Naive thymus-derived CD4-positive, alpha-beta T cell (primary cell): ENCODE data around the gene YBX1. TPM values are rescaled to one million over a fixed set of nuclear protein-coding genes. Genes with fewer than 3 reads are reported as not detected.

Experiments
- ATAC-seq: fragments of 150-1000 bp; cut with Tn5 transposase; 2 replicates; pipeline ENCODE4 v1.10.0; 2021; ENCODE audit warnings: mild to moderate bottlenecking, moderate library complexity
- CTCF ChIA-PET: fragments of 350-600 bp; sonication (Branson Sonifier 250); formaldehyde crosslinking; loops from one replicate; lab custom pipeline; 2021; ENCODE audit warnings: antibody characterized with exemption; lab: Charles Lee
- POLR2A ChIA-PET: fragments of 350-600 bp; sonication (Branson Sonifier 250); formaldehyde crosslinking; loops from one replicate; lab custom pipeline; 2021; ENCODE audit warnings: antibody characterized with exemption, inconsistent platforms; lab: Charles Lee
- DNase-seq, 9 donors: peaks; one replicate each; pipeline versions ENCODE4 v3.0.0 to v3.0.0-alpha.2; 2020 to 2022; ENCODE audit warnings: mixed read lengths in 1 of 9
- H3K27ac ChIP-seq: one replicate; pipeline ENCODE4 v1.7.0; 2013; ENCODE audit warnings: mild to moderate bottlenecking, low read depth, low read length, moderate library complexity
- H3K27me3 ChIP-seq, 2 donors: one replicate each; pipeline ENCODE4 v1.7.0; 2013; ENCODE audit warnings: low read length in 2 of 2, mild to moderate bottlenecking in 2 of 2, moderate library complexity in 2 of 2; ENCODE audit not compliant: control insufficient read depth in 2 of 2, insufficient read depth in 2 of 2
- H3K36me3 ChIP-seq, 3 experiments: 1 replicate in 2 of 3; 2 replicates in 1 of 3; pipeline ENCODE4 v1.7.0; 2013; ENCODE audit warnings: low read length in 3 of 3, mild to moderate bottlenecking in 3 of 3, moderate library complexity in 1 of 3; ENCODE audit not compliant: insufficient read depth in 3 of 3, control insufficient read depth in 2 of 3
- H3K4me1 ChIP-seq, 2 donors: one replicate each; pipeline ENCODE4 v1.7.0; 2013; ENCODE audit warnings: low read length in 2 of 2, mild to moderate bottlenecking in 2 of 2, moderate library complexity in 1 of 2; ENCODE audit not compliant: control insufficient read depth in 2 of 2, insufficient read depth in 2 of 2
- H3K4me3 ChIP-seq: 2 replicates; pipeline ENCODE4 v1.7.0; 2013; ENCODE audit warnings: mild to moderate bottlenecking, low read length
- H3K9me3 ChIP-seq, 3 experiments: 1 replicate in 2 of 3; 2 replicates in 1 of 3; pipeline ENCODE4 v1.7.0; 2013; ENCODE audit warnings: low read length in 3 of 3; ENCODE audit not compliant: control insufficient read depth in 2 of 3
- H3K27ac Mint-ChIP-seq, 9 donors: one replicate each; pipeline ENCODE4 v1.8.0; 2020 to 2022; ENCODE audit warnings: mixed read lengths in 9 of 9, mild to moderate bottlenecking in 8 of 9, moderate library complexity in 5 of 9, inconsistent platforms in 2 of 9
- H3K27me3 Mint-ChIP-seq, 5 donors: one replicate each; pipeline ENCODE4 v1.8.0; 2021 to 2022; ENCODE audit warnings: mixed read lengths in 5 of 5, mild to moderate bottlenecking in 1 of 5
- H3K36me3 Mint-ChIP-seq, 5 donors: one replicate each; pipeline ENCODE4 v1.8.0; 2020 to 2022; ENCODE audit warnings: mixed read lengths in 5 of 5, mild to moderate bottlenecking in 3 of 5, inconsistent platforms in 1 of 5
- H3K4me1 Mint-ChIP-seq, 7 donors: one replicate each; pipeline ENCODE4 v1.8.0; 2020 to 2022; ENCODE audit warnings: mixed read lengths in 7 of 7, mild to moderate bottlenecking in 3 of 7, inconsistent platforms in 1 of 7
- H3K4me3 Mint-ChIP-seq, 10 donors: one replicate each; pipeline ENCODE4 v1.8.0; 2020 to 2022; ENCODE audit warnings: mild to moderate bottlenecking in 10 of 10, mixed read lengths in 10 of 10, moderate library complexity in 6 of 10, inconsistent platforms in 2 of 10
- H3K9me3 Mint-ChIP-seq, 11 donors: one replicate each; pipeline ENCODE4 v1.8.0; 2020 to 2022; ENCODE audit warnings: mixed read lengths in 11 of 11, mild to moderate bottlenecking in 4 of 11, inconsistent platforms in 1 of 11, moderate library complexity in 1 of 11
- intact Hi-C, 2 donors: fragments of 100-400 bp; cut with micrococcal nuclease; formaldehyde crosslinking; loops; one replicate each; pipeline ENCODE4 v1.15.1; 2023
- polyA plus RNA-seq, 2 donors: library from polyadenylated mRNA; unstranded; fragments of 300-500 nt; fragmentation: Illumina TruSeq; gene quantifications; one replicate each; pipeline ENCODE4 v1.2.3, GENCODE V29; 2021
- total RNA-seq, 6 experiments: library from RNA in 5 of 6; stranded (reverse) in 5 of 6; gene quantifications; 1 replicate in 5 of 6; 2 replicates in 1 of 6; pipeline ENCODE4 v1.2.3 and lab custom pipeline; 2021 to 2026

The YBX1 gene
- total and polyA plus RNA-seq, 7 experiments from 2014 or later = 66.6 to 471 (median 286) TPM

DNA sequence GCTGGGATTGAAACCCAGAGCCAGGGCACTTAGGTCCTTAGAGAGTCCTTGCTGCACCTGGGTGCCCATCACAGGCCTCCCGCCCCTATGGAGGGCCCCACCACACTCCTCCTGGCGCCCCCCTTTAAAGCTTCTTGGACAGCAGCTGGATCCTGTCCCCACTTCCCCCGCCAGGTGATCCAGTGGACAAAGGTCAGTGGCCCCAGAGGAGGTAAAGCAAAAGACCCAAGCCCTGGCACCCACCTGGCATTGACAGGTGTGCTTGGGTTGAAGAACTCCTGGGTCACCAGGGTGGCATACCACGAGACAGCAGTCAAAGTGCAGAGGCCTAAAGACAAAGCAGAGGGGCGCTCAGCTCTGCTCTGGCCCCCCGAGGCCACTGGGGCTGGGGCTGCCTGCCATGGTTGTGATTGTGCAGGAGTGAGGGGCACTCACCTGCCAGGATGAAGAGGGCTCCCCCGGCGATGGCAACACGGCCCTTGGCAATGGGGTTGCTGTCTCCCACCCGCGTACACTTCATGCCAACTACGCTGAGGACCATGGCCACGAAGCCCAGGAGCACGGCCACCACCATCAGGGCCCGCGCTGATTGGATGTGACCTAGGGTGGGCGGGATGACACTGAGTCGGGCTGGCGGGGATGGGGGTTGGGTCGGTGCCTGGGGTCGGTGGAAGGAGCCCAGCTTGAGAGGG lies 55.9 kb downstream of the YBX1 start:
- H3K4me3 Mint-ChIP-seq = no peak overlapping the region
- intact Hi-C loops = loop anchor here in 1 of 2 donors (2.0 kb wide), 1 partner anchor 159 kb away; no protein-coding TSS in a partner anchor
- H3K27me3 ChIP-seq = no peaks in the 10 kb centered on the region
- no peaks in the 10 kb centered on the region for H3K36me3 Mint-ChIP-seq
- no peak overlapping the region for H3K4me3 ChIP-seq
- no peak overlapping the region for H3K27ac ChIP-seq
- POLR2A ChIA-PET = interaction anchor here (0.6 kb wide), 1 partner anchor 24 kb away, joined by 3 read pairs; no protein-coding TSS in a partner anchor
- DNase-seq (no peak), ATAC-seq (no peak)
- H3K4me1 Mint-ChIP-seq = peaks cover 5 to 11% (median 10%) of the 10 kb centered on the region in 7 donors
- H3K4me1 ChIP-seq = no peaks in the 10 kb centered on the region
- no peaks in the 10 kb centered on the region for H3K9me3 Mint-ChIP-seq
- CTCF ChIA-PET = no interaction called here
- no peaks in the 10 kb centered on the region for H3K36me3 ChIP-seq
- no peaks in the 10 kb centered on the region for H3K27me3 Mint-ChIP-seq
- no peaks in the 10 kb centered on the region for H3K9me3 ChIP-seq
- no peak overlapping the region for H3K27ac Mint-ChIP-seq

DNA sequence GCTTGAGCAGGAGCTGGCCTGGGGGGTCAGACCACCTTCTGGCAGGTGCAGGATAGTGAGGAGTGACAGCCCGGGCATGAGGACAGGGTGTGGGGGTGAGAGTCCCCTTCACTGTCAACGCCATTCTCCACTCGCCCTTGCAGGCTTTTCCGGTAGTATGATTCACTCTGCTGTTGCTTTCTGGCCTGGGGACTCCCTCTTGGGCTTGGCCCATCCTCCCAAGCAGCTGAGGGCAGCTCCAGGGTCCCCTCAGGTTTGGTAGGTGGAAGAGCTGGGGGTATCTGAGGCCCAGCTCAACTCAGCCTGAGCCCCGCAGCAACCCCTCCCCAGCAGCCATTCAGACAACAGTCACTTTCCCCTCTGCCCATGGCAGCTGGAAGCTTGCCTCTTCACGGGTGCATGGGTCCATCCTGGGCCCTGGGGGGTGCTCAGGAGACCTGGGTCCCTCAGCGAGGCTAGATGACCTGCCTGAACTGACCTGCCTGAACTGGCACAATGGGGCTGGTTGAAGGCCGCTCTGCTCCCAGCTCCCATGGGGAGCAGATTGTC lies 56.5 kb downstream of the YBX1 start:
- no peak for ATAC-seq
- H3K27ac ChIP-seq = no peak overlapping the region
- intact Hi-C loops = no loop called here

DNA sequence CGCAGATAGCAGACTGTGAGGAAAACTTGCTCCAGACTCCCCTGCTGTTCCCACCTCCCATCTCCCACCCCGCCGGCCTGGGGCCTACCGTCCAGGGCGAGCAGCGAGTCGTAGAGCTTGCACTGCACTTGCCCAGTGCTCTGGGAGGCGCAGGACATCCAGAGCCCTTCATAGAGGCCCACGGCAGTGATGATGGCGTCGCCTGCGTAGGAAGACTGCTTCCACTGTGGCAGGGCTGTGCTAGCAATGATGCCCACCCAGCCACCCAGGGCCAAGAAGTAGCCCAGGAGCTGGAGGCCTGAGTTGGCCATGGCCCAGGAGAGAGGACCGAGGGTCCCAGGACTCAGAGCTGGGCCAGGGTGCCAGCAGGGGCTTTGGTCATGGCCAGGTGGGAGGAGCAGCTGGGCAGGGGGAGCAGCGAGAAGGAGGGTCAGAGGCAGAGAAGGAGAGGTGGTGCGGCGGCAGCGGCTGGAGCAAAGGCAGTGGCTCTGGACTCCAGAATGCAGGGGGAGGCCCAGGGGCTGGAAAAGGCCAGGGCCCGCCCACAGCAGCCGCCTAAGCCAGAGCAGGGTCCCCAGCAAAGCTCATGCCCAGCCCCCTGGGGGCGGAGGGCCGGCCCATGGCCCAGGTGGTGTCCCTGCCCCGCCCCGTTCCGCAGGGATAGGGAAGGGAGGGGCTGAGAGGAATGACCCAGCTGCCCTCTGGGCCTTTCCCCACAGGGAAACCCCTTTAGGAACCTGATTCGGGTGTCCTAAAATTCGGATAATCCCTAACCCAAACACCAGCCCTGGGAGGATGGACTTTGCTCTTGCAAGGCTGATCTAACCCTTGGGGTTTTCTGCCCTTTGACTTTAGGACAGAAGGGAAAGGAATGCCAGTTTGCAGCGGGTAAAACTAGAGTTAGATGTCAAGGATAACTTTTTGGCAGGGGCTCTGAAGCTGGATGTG lies 57.8 kb downstream of the YBX1 start, which contains the start of gene CLDN19:
Gene CLDN19, minus strand, starts transcription at position 484 of the 948 bp plus-strand sequence. Its CDS starts 173 bp downstream, at position 311.
- no peaks in the 10 kb centered on the region for H3K27me3 Mint-ChIP-seq
- no peak within 1 kb of the TSS for H3K4me3 Mint-ChIP-seq
- Histone ChIP-seq H3K9me3 (no peaks in the 10 kb centered on the region), H3K4me1 (no peaks in the 10 kb centered on the region), H3K4me3 (no peak within 1 kb of the TSS), H3K27me3 (no peaks in the 10 kb centered on the region), H3K27ac (no peak within 1 kb of the TSS), H3K36me3 (no peaks in the 10 kb centered on the region)
- no peak within 1 kb of the TSS for H3K27ac Mint-ChIP-seq
- ATAC-seq (no peak), DNase-seq (no peak)
- ChIA-PET CTCF (no interaction called here), POLR2A (no interaction called here)
- no peaks in the 10 kb centered on the region for H3K9me3 Mint-ChIP-seq
- H3K4me1 Mint-ChIP-seq = peaks cover 5 to 11% (median 10%) of the 10 kb centered on the region in 7 donors
- H3K36me3 Mint-ChIP-seq = no peaks in the 10 kb centered on the region
- intact Hi-C loops = loop anchor here (10.0 kb wide), 2 partner anchors 395 to 565 kb away; no protein-coding TSS in a partner anchor

More for the DNA sequence above, 56.5 kb downstream of the YBX1 start:
- Mint-ChIP-seq H3K4me3 (no peak overlapping the region), H3K27ac (no peak overlapping the region), H3K9me3 (no peaks in the 10 kb centered on the region), H3K4me1 (peaks cover 5 to 11% (median 10%) of the 10 kb centered on the region in 7 donors), H3K27me3 (no peaks in the 10 kb centered on the region), H3K36me3 (no peaks in the 10 kb centered on the region)
- Histone ChIP-seq H3K9me3 (no peaks in the 10 kb centered on the region), H3K4me3 (no peak overlapping the region), H3K27me3 (no peaks in the 10 kb centered on the region), H3K4me1 (no peaks in the 10 kb centered on the region), H3K36me3 (no peaks in the 10 kb centered on the region)
- ChIA-PET POLR2A (interaction anchor here (0.6 kb wide), 1 partner anchor 24 kb away, joined by 3 read pairs; no protein-coding TSS in a partner anchor), CTCF (interaction anchor here (0.5 kb wide), 1 partner anchor 216 kb away, joined by 3 read pairs; no protein-coding TSS in a partner anchor)
- no peak for DNase-seq

DNA sequence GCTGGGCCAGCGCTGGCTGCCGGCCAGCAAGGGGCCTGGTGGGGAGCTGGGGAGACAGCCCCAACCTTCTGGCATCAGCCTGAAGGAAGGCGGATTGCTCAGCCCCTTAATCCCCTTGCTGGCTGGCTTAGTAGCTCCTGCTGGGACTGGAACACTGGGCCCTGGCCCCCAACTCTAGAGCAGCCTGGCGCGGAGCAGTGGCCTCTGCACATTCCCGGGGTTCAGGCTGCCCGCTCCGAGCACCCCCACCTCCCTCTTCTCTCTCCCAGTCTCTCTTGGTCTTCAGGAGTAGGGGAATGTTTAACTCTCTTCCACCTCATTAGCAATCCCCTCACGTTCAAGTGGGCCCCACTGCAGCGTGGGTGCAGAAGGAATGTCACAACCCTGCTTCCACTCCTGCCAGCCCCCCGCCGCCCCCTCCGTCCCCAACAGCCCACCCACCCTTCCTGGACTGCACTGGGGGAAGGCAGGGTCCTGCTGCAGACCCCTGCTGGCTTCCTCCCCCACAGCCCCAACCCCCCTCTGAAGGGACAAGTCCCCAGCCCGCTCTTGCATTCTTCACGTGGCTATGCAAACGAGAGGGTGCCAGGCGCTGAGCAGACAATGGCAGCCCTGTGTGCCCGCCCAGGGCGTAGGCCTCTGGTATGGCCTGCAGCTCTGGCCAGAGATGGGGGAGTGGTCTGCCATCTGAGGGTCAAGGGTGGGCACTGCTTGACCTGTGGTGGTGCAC lies 58.8 kb downstream of the YBX1 start:
- no peaks in the 10 kb centered on the region for H3K9me3 Mint-ChIP-seq
- peaks cover 0 to 4% (median 0%) of the 10 kb centered on the region in 5 donors for H3K36me3 Mint-ChIP-seq
- no peaks in the 10 kb centered on the region for H3K27me3 Mint-ChIP-seq
- no peak for DNase-seq
- Histone ChIP-seq H3K36me3 (peaks cover 0 to 4% (median 3%) of the 10 kb centered on the region in 3 experiments), H3K9me3 (no peaks in the 10 kb centered on the region), H3K27ac (no peak overlapping the region), H3K27me3 (no peaks in the 10 kb centered on the region), H3K4me1 (no peaks in the 10 kb centered on the region), H3K4me3 (no peak overlapping the region)
- H3K4me3 Mint-ChIP-seq = no peak overlapping the region
- no peak overlapping the region for H3K27ac Mint-ChIP-seq
- no peak for ATAC-seq
- H3K4me1 Mint-ChIP-seq = peaks cover 5 to 13% (median 10%) of the 10 kb centered on the region in 7 donors
- POLR2A ChIA-PET = no interaction called here
- intact Hi-C loops = loop anchor here (10.0 kb wide), 2 partner anchors 396 to 566 kb away; no protein-coding TSS in a partner anchor
- CTCF ChIA-PET = no interaction called here

DNA sequence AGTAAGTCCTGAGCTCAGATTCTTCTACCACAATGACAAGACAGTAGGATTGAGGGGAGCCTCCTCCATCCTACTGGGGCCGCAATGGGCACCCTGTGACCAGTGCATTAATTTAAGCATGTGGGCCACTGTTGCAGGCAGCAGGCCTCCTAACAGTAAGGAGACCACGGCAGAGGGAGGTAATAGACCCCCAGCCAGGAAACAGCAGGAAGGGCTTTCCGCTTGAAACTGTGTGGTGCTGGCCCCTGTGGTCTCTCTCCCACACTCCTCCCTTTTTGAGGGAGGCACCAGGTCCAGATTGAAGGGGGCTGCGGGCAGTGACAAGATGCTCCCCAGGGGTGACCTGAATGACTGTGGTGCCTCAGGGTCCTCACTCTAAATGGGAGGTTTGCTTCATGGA lies 59.5 kb downstream of the YBX1 start:
- peaks cover 0 to 10% (median 4%) of the 10 kb centered on the region in 3 experiments for H3K36me3 ChIP-seq
- Mint-ChIP-seq H3K4me3 (no peak overlapping the region), H3K27ac (no peak overlapping the region), H3K4me1 (peaks cover 5 to 10% (median 8%) of the 10 kb centered on the region in 7 donors), H3K27me3 (no peaks in the 10 kb centered on the region), H3K9me3 (no peaks in the 10 kb centered on the region), H3K36me3 (peaks cover 0 to 6% (median 0%) of the 10 kb centered on the region in 5 donors)
- no peak for ATAC-seq
- no peak overlapping the region for H3K4me3 ChIP-seq
- intact Hi-C loops = loop anchor here (10.0 kb wide), 2 partner anchors 397 to 567 kb away; no protein-coding TSS in a partner anchor
- POLR2A ChIA-PET = no interaction called here
- H3K9me3 ChIP-seq = no peaks in the 10 kb centered on the region
- CTCF ChIA-PET = no interaction called here
- no peaks in the 10 kb centered on the region for H3K4me1 ChIP-seq
- H3K27ac ChIP-seq = no peak overlapping the region
- H3K27me3 ChIP-seq = no peaks in the 10 kb centered on the region
- DNase-seq = no peak

DNA sequence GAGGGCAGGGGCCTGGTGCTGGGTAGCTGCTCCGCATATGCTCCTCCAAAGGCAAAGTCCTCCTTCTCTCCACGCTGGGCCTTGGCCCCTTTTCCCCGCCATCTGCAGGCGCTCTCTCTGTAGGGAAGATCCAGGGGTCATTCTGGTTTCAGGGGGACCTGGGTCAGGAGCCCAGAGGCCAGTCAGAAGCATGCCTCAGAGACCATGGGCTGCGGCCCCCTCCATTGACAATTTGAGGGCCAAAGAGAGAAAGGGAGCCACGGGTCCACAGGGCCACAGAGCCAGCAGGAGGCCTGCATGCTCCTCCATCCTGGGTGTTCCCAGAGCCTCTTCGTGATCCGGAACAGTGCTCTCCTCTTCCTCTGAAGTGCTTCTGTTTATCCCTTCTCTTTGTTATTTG lies 59.9 kb downstream of the YBX1 start:
- Mint-ChIP-seq H3K27ac (peak overlapping the region in 2 of 9 donors; percentile 25 to 84), H3K36me3 (peaks cover 0 to 6% (median 0%) of the 10 kb centered on the region in 5 donors), H3K27me3 (no peaks in the 10 kb centered on the region), H3K4me1 (peaks cover 3 to 5% (median 3%) of the 10 kb centered on the region in 7 donors), H3K4me3 (no peak overlapping the region), H3K9me3 (no peaks in the 10 kb centered on the region)
- ChIA-PET POLR2A (no interaction called here), CTCF (no interaction called here)
- Histone ChIP-seq H3K27ac (no peak overlapping the region), H3K9me3 (no peaks in the 10 kb centered on the region), H3K4me3 (no peak overlapping the region), H3K36me3 (peaks cover 0 to 15% (median 4%) of the 10 kb centered on the region in 3 experiments), H3K27me3 (no peaks in the 10 kb centered on the region), H3K4me1 (no peaks in the 10 kb centered on the region)
- no peak for DNase-seq
- ATAC-seq = no peak
- intact Hi-C loops = loop anchor here (10.0 kb wide), 2 partner anchors 397 to 567 kb away; no protein-coding TSS in a partner anchor
